LNCAP (cell line): ENCODE measurements around the gene KLF16.
"Not testable (repeated sequence)": the region's sequence is repeated elsewhere in the genome, so short reads cannot be mapped to it uniquely, and the experiment has no call there.

Source experiments
- TF ChIP-seq, protein P1 (sequence below): fragments of 450-650 bp; IDR thresholded peaks from 2 replicates; pipeline ENCODE4 v1.5.1; 2017; ENCODE audit warnings: mild to moderate bottlenecking

Gene KLF16

DNA sequence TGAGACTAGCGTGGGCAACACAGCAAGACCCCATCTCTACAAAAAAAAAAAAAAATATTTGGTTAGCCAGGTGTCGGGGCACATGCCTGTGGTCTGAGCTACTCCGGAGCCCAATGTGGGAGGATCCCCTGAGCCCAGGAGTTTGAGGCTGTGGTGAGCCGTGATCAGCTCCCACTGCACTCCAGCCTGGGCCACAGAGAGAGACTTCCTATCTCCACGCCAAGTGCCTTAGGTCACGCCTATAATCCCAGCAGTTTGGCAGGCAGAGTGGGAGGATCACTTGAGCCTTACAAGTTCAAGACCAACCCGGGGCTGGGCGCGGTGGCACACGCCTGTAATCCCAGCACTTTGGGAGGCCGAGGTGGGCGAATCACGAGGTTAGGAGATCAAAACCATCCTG is 33.1 kb upstream of the KLF16 start:
- TF ChIP-seq, protein P1, sequence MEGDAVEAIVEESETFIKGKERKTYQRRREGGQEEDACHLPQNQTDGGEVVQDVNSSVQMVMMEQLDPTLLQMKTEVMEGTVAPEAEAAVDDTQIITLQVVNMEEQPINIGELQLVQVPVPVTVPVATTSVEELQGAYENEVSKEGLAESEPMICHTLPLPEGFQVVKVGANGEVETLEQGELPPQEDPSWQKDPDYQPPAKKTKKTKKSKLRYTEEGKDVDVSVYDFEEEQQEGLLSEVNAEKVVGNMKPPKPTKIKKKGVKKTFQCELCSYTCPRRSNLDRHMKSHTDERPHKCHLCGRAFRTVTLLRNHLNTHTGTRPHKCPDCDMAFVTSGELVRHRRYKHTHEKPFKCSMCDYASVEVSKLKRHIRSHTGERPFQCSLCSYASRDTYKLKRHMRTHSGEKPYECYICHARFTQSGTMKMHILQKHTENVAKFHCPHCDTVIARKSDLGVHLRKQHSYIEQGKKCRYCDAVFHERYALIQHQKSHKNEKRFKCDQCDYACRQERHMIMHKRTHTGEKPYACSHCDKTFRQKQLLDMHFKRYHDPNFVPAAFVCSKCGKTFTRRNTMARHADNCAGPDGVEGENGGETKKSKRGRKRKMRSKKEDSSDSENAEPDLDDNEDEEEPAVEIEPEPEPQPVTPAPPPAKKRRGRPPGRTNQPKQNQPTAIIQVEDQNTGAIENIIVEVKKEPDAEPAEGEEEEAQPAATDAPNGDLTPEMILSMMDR: no peak

GRCh38 chr19:1893791-1894190 is 30.4 kb upstream of the KLF16 start:
- TF ChIP-seq, protein P1: no peak

- TF ChIP-seq, protein P1: no peak
Observed at GRCh38 chr19:1889907-1890306, 26.5 kb upstream of the KLF16 start.

DNA sequence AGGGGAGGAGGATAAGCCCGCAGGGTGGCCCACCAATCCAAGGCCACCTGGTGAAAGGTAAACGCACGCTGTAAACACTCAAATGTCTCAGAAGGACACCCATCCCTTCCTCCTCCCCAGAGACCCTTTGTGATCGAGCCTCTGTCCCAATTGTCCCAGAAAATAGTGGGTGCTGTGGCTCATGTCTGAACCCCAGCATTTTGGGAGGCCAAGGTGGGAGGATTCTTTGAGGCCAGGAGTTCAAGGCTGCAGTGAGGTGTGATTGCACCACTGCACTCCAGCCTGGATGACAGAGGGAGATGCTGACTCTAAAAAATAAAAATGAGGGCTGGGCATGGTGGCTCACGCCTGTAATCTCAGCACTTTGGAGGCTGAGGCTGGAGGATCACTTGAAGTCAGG is 25.0 kb upstream of the KLF16 start:
- TF ChIP-seq, protein P1: no peak

DNA sequence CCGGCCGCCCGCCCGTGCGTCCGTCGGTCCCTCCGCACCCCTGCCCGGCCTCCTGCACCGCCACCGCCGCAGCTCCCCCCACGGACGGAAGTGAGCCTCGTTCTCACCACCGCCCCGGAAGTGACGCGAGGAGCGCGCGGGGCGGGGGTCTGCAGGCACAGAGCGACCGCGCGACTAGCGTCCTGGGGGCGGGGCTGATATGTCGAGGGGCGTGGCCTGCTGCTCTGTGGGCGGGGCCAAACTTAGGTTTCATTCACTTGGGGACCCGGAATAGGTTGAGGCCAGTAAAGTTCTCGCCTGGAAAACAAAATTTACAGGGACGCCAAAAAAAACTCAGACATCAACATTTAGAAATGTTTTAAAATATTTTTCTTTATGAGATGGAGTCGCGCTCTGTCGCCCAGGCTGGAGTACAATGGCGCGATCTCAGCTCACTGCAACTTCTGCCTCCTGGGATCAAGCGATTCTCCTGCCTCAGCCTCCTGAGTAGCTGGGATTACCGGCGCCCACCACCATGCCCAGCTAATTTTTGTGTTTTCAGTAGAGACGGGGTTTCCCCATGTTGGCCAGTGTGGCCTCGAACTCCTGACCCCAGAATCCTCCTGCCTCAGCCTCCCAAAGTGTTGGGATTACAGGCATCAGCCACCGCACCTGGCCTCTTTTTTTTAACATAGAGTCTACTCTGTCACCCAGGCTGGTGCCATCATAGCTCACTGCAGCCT is 22.2 kb upstream of the KLF16 start, which contains the start of gene ABHD17A:
Gene ABHD17A (minus strand): TSS at position 99 of the 722 bp plus-strand sequence. CDS start 3,930 bp downstream, outside the sequence.
- TF ChIP-seq, protein P1: not testable (repeated sequence)

GRCh38 chr19:1884719-1885334 is 21.4 kb upstream of the KLF16 start:
- TF ChIP-seq, protein P1: no peak

DNA sequence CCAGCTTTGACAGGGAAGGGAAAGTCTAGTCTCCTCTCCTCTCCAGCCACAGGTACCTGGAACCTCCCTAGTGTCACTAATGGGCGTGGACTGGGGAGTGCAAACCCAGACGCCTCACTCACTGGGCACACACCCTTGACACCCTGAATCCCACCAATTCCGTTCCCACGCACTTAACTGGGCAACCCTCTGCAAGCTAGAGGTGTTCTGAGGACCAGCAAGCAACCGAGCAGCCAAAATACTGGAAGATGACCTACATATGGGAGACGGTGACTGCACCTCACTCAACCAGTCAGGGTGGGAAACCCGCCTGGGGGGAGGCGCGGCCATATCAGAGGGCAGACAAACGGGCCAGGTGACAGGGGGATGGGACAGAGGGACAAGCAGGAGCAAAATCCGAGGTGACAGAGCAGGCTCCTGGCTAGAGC is 20.9 kb upstream of the KLF16 start:
- TF ChIP-seq, protein P1: no peak
